HuH-7.5 (cell line): Measurements from ENCODE around the gene KCNV2.

ENCODE experiments used
- DNase-seq: peaks from one replicate; pipeline ENCODE4 v3.0.0; 2011; ENCODE audit warnings: low spot score

KCNV2 gene

GRCh38 chr9:2720179-2720654, 2.9 kb downstream of the KCNV2 start:
- peak; percentile 30 for DNase-seq

- no peak for DNase-seq
Measured at GRCh38 chr9:2722715-2723114, 5.4 kb downstream of the KCNV2 start.

DNA sequence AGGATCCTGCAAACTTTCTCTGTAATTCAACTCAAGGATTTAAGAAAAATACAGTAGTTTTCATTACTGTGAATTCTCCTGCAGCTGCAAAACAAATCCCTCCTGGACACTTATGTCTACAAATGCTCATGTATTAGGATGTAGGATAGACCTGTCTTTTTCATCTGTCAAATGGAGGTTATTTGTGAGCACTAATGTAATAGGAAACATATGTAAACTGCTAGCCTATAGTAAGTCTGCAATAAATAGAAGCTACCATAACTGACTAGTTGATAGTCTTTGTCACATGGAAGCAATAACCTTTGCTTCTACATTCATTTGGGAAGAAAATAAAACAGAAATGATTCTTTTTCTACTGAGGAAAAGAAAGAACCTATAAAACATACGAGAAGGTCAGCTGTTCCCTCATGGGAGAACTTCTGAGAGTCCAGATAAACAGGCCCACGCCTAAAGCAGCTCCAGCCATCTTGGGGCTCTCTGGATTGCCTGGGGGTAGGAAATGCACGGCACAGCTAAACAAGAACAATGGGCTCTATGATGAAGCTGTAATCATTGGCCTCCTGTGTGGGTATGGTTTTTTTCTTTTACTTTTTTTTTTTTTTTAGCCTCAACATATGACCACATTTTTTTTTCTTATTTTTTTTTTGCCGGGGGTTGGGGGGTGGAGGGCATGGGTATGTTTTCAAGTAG, 6.2 kb downstream of the KCNV2 start:
- no peak for DNase-seq

GRCh38 chr9:2725126-2725525, 7.8 kb downstream of the KCNV2 start:
- no peak for DNase-seq

GRCh38 chr9:2725898-2726649, 8.8 kb downstream of the KCNV2 start:
- no peak for DNase-seq

DNA sequence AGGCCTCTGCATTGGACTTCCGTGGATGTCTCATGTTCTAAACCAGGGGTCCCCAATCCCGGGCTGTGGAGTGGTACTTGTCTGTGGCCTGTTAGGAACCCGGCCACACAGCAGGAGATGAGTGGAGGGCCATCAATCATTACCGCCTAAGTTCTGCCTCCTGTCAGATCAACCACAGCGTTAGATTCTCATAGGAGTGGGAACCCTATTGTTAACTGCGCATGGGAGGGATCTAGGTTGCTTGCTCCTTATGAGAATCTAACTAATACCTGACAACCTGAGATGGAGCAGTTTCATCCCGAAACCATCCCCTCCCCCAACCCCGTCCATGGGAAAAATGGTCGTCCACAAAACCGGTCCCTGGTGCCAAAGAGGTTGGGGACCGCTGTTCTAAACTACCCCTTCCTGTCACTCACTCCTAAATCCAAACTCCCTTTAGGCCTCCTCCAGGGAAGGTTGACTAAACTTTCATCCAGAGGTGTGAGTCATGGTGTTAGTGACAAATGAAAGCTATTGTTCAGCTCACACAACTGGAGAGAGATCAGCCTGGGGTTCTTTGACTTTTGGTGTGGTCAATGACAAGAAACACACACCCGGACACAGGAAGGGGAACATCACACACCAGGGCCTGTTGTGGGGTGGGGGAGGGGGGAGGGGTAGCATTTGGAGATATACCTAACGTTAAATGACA, 9.5 kb downstream of the KCNV2 start:
- DNase-seq, result no peak

DNA sequence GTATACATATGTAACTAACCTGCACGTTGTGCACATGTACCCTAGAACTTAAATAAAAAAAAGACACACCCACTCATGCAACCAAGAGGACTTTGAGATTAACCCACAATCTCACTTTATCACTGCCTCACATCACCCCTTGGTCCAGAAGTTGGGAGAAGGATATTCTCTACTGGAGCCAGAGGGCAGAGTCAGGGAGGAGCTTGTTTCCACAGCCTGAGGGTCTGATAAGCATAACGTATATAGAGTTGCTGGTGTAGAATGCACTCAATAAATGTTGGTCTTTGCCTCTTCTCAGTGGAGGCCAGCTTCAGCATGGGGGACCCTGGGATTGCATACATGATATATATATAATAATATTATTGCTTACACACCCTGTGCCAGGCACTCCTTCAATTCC, 10.1 kb downstream of the KCNV2 start:
- no peak for DNase-seq

GRCh38 chr9:2727966-2728613, 10.8 kb downstream of the KCNV2 start:
- DNase-seq, result peak; percentile 15

GRCh38 chr9:2729003-2729402, 11.7 kb downstream of the KCNV2 start:
- DNase-seq, result no peak

DNA sequence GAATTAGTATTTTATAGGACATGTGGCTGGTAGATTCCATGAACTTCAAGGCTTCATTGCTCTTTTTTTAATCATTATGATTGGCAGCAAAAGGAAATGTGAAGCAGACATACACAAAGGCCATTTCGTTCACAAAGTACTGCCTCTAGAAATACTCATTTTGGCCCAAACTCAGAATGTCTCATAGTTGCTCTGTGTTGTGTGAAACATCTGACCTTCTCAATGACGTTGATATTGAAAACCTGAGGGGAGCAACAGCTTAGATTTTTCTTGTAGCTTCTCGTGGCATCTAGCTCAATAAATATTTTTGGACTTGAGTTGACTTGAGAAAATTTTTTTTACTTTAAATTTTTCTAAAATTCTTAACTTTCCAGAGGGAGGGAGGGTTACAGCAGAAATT, 12.4 kb downstream of the KCNV2 start:
- DNase-seq, result no peak

DNA sequence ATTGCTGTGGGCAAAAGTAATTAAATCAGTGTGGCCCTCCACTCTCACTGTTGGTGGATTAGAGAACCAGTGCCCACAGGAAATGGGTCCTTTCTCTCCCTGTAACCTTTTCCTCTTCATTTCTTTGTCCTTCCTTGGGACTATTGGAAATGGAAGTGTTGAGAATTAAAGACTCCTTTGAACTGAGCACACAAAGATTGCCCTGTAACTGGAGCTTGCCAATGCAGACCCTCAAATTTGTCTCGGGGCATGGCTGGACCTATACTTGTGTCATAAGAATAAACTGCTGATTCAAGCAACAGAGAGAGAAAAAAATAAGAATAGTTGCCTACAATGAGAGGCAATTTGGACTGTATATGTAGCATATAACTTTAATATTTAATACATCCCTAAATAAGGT, 13.7 kb downstream of the KCNV2 start:
- no peak for DNase-seq

DNA sequence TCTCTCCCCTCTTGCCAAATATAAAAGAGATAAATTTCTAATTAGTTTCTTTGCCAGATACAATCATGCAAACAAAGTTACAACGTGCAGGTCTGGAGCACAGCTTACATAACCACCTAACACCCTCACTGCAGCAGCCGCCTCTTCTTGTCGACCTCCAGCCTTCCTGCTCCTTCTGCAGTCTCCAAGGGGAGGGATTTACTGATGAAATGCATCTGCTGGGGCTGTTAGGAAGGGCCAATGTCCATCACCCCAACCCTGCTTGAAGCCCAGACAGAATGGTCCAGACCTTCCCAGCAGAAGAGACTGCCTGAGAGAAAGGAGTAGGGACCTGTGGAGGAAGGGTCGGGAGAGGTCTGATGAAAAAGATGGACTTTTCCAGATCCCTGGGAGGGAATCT, 15.2 kb downstream of the KCNV2 start:
- DNase-seq, result no peak

GRCh38 chr9:2740616-2741015, 23.3 kb downstream of the KCNV2 start:
- no peak for DNase-seq

GRCh38 chr9:2741441-2742158, 24.3 kb downstream of the KCNV2 start:
- DNase-seq, result no peak

DNA sequence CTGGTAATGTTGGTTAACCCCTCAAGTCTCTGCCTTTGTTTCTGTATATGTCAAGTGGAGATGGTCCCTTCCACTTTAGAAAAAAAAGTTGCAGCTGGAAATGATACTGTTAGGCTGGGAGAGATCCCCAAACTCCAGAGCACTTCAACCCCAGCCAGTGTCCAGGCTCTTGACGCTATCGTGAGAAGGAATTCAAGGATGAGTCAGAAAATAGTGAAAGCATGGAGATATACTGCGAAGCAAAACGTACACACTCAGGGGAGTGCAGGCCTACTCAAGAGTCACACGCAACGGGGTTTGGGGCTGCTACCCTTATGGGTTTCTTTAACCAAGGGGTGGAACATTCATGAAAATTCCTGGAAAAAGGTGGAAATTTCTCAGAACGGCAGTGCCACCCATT, 24.9 kb downstream of the KCNV2 start:
- DNase-seq, result no peak

GRCh38 chr9:2743937-2744529, 26.7 kb downstream of the KCNV2 start:
- DNase-seq, result no peak

- no peak for DNase-seq
Measured at GRCh38 chr9:2745560-2746380, 28.5 kb downstream of the KCNV2 start.

- DNase-seq, result no peak
Measured at GRCh38 chr9:2749485-2749884, 32.2 kb downstream of the KCNV2 start.

DNA sequence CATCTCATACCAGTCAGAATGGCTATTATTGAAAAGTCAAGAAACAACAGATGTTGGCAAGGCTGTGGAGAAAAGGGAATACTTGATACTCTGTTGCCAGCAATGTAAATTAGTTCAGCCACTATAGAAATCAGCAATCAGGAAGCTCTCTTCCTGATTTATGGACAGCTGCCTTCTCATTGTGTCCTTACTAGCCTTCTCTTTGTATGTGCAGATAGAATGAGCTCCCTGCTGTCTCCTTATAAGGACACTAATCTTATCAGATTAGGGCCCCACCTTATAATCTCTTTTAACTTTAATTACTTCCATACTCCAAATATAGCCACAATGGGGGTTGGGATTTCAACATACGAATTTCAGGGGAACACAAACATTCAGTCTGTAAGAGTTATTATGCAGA, 38.0 kb downstream of the KCNV2 start:
- no peak for DNase-seq

- DNase-seq, result no peak
Measured at GRCh38 chr9:2758162-2758897, 41.0 kb downstream of the KCNV2 start.
